ENCODE data around the gene SELPLG.
"Not testable (repeated sequence)": the region's sequence is repeated elsewhere in the genome, so short reads cannot be mapped to it uniquely, and the experiment has no call there.

Gene SELPLG, protein sequence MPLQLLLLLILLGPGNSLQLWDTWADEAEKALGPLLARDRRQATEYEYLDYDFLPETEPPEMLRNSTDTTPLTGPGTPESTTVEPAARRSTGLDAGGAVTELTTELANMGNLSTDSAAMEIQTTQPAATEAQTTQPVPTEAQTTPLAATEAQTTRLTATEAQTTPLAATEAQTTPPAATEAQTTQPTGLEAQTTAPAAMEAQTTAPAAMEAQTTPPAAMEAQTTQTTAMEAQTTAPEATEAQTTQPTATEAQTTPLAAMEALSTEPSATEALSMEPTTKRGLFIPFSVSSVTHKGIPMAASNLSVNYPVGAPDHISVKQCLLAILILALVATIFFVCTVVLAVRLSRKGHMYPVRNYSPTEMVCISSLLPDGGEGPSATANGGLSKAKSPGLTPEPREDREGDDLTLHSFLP

GRCh38 chr12:108633534-108634248 lies at the start of gene SELPLG:
TSS of gene SELPLG (minus strand) at chr12:108633894. CDS start at chr12:108624307, 9,587 bp downstream.
- peak; percentile 19 for DNase-seq

DNA sequence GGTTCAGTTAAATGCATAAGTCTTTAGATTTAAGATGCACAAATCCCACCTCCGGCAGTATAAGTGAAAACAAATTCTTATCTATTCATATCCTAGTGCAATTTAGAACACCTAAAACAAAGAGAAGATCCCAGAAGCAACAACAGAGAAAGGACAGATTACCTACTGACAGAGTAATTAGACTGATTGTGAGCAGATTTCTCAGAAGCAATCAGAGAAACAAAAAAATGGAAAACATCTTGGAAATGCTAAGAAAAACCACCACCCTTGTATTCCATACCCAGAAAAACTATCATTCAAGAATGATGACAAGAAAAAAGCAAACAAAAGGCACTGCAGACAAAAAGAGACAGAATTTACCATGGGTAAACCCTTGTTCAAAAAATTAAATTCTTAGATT lies 47.6 kb upstream of the SELPLG start:
- DNase-seq, result no peak

GRCh38 chr12:108679106-108679681 lies 45.5 kb upstream of the SELPLG start:
- DNase-seq, result no peak

GRCh38 chr12:108678104-108678730 lies 44.5 kb upstream of the SELPLG start:
- no peak for DNase-seq

DNA sequence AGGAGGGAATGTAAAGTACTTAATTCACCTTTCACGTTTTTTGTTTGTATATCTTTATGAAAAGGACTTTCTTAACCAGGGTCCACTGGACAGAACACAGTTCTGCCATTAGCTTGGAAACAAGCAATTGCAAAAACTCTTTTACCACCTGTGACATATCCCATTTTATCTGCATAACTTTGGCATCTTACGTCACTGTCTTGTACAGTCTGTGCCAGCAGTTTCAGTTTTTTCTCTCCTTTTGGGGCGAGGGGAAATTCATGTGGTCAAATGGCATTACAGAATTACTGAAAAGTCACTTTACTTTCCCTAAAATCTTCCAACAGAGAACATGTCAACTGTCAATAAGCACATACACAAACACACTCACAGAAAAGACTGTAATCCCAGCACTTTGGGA lies 43.7 kb upstream of the SELPLG start:
- DNase-seq, result no peak

DNA sequence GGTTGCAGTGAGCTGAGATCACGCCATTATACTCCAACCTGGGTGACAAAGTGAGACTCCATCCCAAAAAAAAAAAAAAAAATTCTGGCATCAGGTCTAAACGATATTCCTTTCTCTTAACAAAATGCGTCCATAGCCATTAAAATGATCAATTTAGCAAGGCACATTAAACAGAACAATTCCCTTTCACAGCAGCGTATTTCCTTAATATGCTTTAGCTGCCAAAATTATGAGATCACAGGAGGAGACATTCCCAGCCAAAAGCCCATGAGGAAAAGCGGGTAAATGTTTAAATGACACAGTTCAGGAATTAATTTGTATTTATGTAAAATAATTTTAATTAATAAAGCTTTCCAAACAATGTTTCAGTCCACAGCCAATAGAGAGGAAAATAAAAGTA lies 43.0 kb upstream of the SELPLG start:
- no peak for DNase-seq

DNA sequence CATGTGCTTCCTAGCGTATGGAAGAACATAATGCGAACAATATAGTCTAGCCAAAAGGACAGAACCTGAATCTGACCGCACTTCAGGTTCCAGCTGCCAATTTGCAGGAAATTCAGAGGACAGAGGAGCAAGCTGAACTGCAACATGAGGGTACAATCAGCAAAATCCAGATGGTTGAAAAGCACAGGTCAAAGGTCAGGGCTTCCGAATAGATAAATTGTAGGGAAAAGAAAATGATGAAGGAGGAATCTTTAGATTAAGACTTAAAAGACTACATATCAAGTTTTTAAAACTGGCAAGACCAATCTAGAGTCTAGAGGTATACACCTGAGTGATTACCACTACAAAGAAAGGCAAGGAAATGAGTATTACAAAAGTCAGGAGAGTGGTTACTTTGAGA lies 42.1 kb upstream of the SELPLG start:
- DNase-seq, result no peak

GRCh38 chr12:108672054-108672453 lies 38.4 kb upstream of the SELPLG start:
- no peak for DNase-seq

DNA sequence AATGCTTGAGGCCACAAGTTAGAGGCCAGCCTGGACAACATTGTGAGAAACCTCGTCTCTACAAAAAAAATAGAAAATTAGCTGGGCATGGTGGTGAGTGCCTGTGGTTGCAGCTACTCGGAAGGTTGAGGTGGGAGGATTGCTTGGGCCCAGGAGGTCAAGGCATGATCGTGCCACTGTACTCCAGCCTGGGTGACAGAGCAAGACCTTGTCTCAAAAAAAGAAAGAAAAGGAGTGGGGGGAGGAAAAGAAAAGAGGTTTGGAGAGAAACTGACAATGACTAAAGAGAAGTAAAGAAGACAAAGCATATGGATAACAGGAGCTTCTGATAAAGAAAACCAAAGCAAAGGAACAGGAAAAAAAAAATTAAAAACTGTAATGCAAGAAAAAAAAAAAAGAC lies 37.4 kb upstream of the SELPLG start:
- DNase-seq, result no peak

DNA sequence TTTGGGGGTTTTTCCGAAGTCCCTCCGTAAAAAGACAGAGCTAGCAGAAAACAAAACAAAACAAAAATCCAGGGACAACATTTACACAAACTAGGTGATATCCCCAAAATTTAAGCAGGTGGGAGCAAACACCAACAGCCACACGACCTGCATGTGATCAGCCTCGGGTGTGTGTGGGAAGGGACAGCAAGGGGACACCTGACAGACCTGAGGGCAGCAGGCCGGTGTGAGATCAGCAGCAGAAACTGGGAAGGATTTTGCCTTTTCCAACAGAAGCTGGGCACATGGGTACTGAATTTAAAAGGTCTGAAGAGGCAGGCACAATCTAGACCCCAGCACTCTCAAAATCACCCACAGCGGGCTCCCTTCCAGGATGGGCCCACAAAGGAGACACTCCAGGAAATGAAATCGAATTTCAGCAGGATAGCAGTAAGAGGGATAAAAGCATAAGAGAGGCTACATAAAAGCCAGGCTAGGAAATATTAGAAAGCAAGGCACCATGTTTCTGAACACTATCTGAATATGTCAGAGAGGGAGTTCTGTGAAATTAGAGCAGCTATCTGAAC lies 36.5 kb upstream of the SELPLG start:
- no peak for DNase-seq

DNA sequence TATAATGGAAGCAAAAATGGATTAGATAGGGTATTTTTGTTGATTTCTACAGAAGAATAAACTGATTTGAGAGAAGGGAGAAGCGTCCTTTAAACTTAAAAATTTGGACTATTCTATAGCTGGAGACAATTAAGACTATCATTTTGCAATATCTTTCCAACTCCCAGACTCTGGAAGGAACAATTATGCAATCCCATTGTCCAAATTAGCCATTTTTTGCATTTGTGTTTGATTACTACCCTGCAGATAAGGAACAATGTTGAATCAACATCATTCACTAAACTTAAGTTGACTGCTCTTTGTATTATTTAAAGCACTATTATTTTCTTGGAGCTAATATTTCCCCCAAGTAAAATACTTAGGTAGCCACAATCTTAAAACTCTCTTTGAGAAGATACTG lies 34.8 kb upstream of the SELPLG start:
- DNase-seq, result no peak

DNA sequence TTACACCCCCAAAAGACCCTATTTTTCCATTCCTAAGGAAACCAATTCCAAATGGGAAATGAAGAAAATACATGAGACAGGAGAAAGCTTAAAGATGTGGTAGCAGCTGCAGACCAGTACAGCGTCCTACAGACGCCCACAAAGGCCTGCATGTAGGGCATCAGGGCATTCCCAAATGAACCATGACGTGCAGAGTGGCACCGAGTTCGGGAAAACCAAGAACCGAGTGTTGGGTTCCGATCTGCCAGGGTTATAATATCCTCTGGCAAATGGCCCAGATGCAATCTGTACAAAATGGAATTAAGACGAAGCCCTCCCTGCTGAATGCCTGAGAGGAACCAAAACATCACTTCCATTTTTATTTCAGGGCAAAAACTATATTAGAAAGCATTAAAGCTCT lies 34.4 kb upstream of the SELPLG start:
- no peak for DNase-seq

DNA sequence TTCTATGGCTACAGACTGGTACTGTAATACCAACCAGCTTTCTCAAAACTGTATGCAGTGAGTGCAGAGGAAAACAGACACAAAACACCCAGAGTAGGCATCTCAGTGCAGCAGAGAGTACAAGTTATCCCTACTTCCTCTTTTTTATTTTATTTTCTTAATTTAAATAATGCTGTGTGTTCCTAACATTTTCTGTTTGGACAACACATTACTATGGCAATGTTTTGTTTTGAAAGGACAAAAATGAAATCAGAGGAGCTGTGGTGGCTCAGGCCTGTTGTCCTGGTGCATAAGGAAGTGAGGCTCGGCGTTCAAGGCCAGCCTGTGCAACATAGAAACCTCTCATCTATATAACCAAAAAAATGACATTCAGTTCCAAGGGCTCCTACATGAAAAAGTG lies 33.7 kb upstream of the SELPLG start:
- no peak for DNase-seq

DNA sequence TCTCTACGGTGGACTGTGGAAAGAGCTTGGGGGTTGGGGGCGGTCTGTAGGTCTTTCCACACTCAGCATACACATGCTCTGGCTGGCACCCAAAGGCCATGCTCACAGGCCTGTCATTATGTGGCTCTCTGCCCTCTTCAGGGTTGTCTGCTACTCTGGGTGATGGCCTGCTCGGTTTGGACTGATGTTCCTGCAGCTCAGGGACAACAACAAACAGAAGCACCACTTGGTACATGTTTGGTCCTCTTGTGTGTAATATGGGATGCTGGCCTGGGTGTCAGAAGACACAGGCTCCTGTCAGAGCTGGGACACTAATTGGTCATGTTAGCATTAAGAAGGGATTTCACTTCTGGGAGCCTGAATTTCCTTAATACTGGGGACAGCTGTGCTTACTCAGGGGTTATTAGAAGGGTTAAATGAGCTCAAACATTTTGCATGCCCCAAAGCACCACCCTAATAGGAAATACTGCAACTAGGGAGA lies 32.7 kb upstream of the SELPLG start:
- DNase-seq, result peak; percentile 14

DNA sequence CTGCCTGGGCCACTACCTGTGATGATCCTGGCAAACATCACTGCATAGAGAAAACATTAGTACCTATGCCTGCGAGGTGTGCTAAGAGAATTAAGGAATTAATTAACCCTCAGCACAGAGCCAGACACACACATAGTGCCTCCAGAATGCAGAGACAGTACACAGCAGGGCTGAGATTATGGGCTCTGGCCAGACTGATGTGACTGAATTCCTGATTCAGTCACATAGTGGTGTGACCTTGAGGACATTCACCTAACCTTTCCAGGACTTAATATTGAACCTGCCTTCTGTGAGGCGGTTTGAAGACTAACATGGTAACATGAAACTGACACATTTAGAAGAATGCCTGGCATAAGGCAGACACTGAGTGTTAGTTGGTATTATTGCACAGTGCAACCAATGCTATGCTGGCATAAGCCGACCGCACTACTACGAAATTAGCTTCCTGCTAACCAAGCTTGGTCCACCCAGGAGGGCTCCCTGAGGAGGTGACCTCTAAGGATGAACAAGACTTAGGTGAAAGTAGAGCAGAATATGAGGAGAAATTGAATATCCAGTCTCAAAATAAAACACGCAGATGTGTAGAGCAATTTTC lies 32.0 kb upstream of the SELPLG start:
- DNase-seq, result no peak

DNA sequence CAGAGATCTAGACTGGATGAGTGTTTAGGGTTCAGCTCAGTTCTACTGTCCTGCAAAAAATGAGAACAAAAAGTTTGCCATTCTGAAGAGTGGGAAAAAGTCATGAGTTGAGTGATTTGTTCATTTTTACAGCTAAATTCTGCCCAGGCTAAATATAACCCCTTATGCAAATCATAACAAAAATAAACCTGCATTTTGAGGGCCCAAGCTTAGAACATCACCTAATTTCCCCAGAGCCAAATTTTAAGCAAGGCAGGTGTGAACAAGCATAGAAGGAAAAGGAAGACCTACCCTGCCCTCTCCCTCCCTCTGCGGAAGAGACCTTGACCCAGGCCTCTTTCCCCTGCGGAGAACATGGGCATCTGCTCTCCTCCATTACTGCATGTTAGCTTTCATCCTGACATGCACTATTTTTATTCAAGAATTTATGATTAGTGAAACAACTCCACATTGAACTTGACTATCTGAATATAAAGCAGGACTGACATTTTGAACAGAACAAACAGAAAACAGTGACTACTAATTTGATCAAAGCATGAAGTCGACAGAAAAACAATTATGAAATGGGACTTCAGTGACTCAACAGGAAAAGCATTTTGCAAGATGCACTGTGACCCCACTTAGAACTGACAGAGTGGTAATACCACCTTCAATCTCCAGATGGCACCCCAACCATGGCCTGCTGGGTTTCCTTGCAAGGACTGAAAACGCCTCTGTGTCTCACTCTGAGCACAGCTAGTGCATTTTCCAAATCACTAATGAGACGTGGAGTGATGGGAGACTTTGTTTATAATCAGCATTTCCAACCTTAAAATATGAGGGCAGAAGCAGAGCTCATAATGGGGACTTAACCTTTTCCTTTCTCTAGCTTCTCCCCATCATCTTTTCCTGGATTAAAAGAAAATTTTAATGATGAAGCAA lies 30.9 kb upstream of the SELPLG start:
- DNase-seq, result peak; percentile 93

- no peak for DNase-seq
Measured at GRCh38 chr12:108663324-108664015, 29.8 kb upstream of the SELPLG start.

DNA sequence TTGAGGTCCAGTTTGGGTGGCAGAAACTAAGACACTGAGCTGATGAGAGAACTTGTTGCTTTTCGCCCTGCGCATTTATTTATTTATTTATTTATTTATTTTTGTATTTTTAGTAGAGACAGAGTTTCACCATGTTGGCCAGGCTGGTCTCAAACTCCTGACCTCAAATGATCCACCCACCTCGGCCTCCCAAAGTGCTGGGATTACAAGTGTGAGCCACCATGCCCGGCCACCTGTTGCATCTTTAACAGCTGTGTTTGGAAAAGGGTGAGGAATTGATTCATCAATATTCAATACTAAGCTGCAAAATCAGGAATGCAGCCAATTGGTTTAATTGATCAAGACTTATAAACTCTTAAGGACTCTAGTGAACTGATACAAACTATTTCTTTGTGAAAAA lies 24.4 kb upstream of the SELPLG start:
- not testable (repeated sequence) for DNase-seq

DNA sequence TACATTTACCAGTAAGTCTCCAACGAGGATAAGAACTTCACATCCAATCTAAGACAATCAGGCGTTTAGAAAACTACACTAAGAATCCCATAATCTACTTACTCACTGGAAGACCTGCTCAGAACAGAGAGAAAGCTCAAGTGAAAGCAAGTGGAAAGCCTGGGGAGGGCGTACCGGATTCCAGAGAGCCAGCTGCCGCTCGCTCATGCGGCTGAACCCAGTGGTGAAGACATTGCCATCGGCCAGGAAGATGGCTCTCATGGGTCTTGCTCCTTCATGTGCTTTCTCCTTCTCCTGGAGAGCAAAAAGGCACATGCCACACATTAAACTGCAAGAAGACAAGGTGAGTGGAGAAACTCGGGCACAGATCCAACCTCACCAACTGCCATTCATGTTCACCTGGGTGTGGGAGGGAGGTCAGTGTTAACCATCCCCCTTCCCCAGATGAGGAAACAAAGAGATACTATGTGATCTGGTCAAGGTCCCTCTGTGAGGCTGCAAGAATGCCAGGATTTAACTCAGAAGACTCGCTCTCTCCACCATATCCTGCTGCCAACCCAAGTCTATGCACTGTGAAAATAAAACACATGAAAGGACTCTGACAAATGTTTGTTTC lies 23.5 kb upstream of the SELPLG start:
- DNase-seq, result no peak

DNA sequence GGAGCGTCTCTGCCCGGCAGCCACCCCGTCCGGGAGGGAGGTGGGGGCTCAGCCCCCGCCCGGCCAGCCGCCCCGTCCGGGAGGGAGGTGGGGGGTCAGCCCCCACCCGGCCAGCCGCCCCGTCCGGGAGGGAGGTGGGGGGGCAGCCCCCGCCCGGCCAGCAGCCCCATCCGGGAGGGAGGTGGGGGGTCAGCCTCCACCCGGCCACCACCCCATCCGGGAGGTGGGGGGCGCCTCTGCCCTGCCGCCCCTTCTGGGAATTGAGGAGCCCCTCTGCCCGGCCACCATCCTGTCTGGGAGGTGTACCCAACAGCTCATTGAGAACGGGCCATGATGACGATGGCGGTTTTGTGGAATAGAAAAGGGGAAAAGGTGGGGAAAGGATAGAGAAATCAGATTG lies 22.6 kb upstream of the SELPLG start:
- DNase-seq, result not testable (repeated sequence)
